GM19397 (cell line): Measurements from ENCODE around the gene MCM6.
"Not testable (repeated sequence)": the region's sequence is repeated elsewhere in the genome, so short reads cannot be mapped to it uniquely, and the experiment has no call there.

ENCODE experiments used
- ATAC-seq: cut with Tn5 transposase; IDR thresholded peaks from one replicate; pipeline ENCODE4 v1.9.1; 2021; ENCODE audit warnings: mild to moderate bottlenecking, moderate library complexity; ENCODE audit not compliant: unreplicated experiment

MCM6 gene

GRCh38 chr2:135822855-135823254 lies 53.4 kb downstream of the MCM6 start:
- ATAC-seq: no peak

DNA sequence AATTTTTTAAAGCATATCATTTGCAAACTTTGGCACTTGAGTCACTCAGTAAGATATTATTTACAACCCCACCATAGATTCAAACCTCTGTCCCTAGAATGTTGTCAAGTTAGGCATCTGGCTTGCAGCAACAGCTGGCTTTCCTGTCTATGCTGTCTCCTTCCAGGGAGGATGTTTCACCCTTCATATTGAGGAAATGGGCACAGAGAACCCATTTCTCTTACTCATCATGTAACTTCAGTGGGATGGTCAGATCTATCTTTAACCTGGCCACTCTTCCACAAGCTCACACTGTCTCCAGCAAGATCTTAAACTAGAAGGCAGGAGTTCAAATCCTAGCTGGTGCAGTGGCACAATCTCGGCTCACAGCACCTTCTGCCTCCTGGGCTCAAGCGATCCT lies 55.1 kb downstream of the MCM6 start:
- ATAC-seq: no peak

GRCh38 chr2:135820003-135820618 lies 56.1 kb downstream of the MCM6 start:
- peak; percentile 79 for ATAC-seq

GRCh38 chr2:135818937-135819610 lies 57.2 kb downstream of the MCM6 start:
- ATAC-seq: no peak

- ATAC-seq: no peak
Measured at GRCh38 chr2:135817951-135818350, 58.3 kb downstream of the MCM6 start.

- no peak for ATAC-seq
Measured at GRCh38 chr2:135817466-135817865, 58.8 kb downstream of the MCM6 start.

DNA sequence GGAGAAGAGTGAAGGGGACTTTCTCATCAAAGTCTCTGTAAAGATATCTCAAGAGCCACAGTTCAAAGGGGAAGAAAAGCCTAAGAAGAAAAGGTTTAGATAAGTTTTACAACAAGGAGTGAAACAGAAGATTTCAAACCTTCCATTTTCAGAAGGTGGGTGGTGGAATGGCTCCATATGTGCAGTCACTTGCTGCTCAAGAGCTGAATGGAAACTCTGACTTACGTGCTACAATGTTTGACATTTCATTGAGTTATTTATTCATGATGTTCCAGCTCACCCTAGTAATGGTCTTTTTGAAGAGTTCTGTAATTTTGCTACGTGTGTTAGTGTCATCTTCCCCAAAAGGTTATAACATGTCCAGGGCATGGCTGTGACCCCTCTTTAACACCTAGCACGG lies 61.0 kb downstream of the MCM6 start:
- ATAC-seq: no peak

- ATAC-seq: no peak
Measured at GRCh38 chr2:135812907-135813511, 63.2 kb downstream of the MCM6 start.

DNA sequence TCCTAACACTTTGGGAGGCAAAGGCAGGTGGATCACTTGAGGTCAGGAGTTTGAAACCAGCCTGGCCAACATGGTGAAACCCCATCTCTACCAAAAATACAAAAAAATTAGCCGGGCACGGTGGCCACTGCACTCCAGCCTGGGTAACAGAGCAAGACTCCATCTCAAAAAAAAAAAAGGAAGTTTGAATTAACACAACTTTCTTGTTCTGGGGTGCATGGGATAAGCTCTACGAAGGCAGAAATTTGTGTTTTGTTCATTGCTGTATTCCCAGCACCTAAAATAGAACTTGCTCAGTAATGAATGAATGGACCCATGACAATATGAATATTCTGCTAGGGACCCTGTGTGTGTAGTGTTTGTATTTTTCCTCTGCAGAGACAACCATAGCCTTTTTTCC lies 68.4 kb downstream of the MCM6 start:
- not testable (repeated sequence) for ATAC-seq

DNA sequence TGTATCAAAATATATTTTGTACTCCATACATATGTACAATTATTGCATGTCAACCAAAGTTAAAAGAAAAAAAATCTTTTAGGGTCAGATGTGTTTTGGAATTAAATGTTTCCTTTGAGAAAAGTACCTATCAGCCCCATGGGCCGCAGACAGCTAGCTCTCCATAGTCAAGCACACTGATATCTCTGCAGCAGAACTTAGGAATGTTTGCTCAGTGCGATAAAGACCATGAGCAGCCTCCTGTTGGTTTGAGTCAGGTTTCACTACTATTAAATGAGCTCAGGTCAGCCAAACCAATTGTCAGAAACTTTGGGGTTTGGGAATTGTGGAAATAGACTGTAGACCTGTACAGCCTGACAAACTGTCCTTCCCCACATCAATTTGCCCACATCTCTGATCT lies 73.0 kb downstream of the MCM6 start:
- no peak for ATAC-seq

DNA sequence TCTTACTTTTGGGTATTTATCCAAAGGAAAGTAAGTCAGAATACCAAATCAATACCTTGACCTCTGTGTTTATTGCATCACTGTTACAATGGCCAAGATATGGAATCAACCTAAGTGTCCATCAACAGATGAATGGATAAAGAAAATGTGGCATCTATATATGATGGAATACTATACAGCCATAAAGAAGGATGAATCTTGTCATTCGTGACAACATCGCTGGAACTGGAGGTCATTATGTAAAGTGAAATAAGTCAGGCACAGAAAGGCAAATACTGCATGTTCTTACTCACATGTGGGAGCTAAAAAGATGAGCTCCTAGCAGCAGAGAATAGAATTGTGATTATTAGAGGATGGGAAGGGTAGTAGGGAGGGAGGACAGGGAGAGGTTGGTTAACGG lies 73.9 kb downstream of the MCM6 start:
- ATAC-seq: no peak

GRCh38 chr2:135800513-135801460 lies 75.5 kb downstream of the MCM6 start:
- no peak for ATAC-seq

- no peak for ATAC-seq
Measured at GRCh38 chr2:135799738-135800137, 76.5 kb downstream of the MCM6 start.

- ATAC-seq: no peak
Measured at GRCh38 chr2:135798762-135799161, 77.5 kb downstream of the MCM6 start.

- no peak for ATAC-seq
Measured at GRCh38 chr2:135798275-135798705, 78.0 kb downstream of the MCM6 start.

GRCh38 chr2:135797497-135798274 lies 78.6 kb downstream of the MCM6 start:
- ATAC-seq: no peak

DNA sequence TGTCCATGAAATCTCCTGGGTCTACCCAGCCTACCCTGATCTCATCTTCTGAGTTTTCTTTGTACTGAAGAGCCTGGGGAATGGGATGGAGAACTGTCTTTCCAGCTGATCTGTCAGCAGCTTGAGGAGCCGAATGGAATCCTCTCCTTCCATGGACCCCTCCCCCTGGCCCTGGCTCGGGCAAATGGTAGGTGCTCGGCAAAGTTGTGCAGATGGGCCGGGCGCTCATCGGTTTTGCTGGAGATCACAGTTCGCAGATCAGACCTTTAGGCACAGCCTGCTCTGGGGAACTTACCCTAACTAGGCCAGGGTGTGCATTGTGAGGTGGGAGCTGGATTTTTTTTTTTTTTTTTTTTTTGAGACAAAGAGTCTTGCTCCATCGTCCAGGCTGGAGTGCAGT lies 79.6 kb downstream of the MCM6 start:
- ATAC-seq: no peak

GRCh38 chr2:135795641-135796040 lies 80.6 kb downstream of the MCM6 start:
- not testable (repeated sequence) for ATAC-seq

- no peak for ATAC-seq
Measured at GRCh38 chr2:135792401-135793150, 83.7 kb downstream of the MCM6 start.
